Right lobe of liver (tissue), 6 donors: Measurements from ENCODE around the gene MIAT. TPM values are rescaled to one million over a fixed set of nuclear protein-coding genes. Genes with fewer than 3 reads are reported as not detected.

Experiments used
- ATAC-seq, 4 donors: fragments of 200-7000 bp; cut with Tn5 transposase; one replicate each; pipeline ENCODE4 v1.9.1; 2020; ENCODE audit warnings: mild to moderate bottlenecking in 4 of 4, moderate library complexity in 4 of 4
- DNase-seq, 3 donors: peaks; one replicate each; pipeline ENCODE4 v3.0.0-alpha.2; 2020
- H3K27ac ChIP-seq, 3 donors: fragments of 200-600 bp; one replicate each; pipeline ENCODE4 v1.8.0; 2022
- H3K27me3 ChIP-seq, 2 donors: fragments of 200-600 bp; one replicate each; pipeline ENCODE4 v1.8.0; 2022
- H3K36me3 ChIP-seq, 4 donors: fragments of 200-600 bp; sonication (generic) in 1 of 4; one replicate each; pipeline versions ENCODE4 v1.5.1 to v1.8.0; 2017 to 2022; ENCODE audit warnings: control low read depth in 1 of 4
- H3K4me1 ChIP-seq, 4 donors: fragments of 200-600 bp; sonication (generic) in 1 of 4; one replicate each; pipeline versions ENCODE4 v1.5.1 to v1.8.0; 2017 to 2022; ENCODE audit warnings: control low read depth in 1 of 4
- H3K4me3 ChIP-seq, 3 donors: fragments of 200-600 bp; one replicate each; pipeline ENCODE4 v1.8.0; 2022
- H3K9me3 ChIP-seq, 4 donors: fragments of 200-600 bp; sonication (generic) in 1 of 4; one replicate each; pipeline versions ENCODE4 v1.5.1 to v1.8.0; 2017 to 2022; ENCODE audit warnings: control low read depth in 1 of 4
- POLR2A ChIP-seq: fragments of 450-650 bp; IDR thresholded peaks from one replicate; pipeline ENCODE4 v1.6.1; 2017; ENCODE audit warnings: antibody characterized with exemption, mild to moderate bottlenecking
- WGBS: methylation state at CpG from one replicate; pipeline ENCODE4 v1.1.6; 2018; ENCODE audit warnings: low coverage, low lambda C conversion rate; ENCODE audit not compliant: insufficient coverage; ENCODE audit errors: missing lambda C conversion rate; 5-methylcytosine and 5-hydroxymethylcytosine counted together
- intact Hi-C, 2 donors: fragments of 100-400 bp; cut with DNase I; formaldehyde crosslinking; loops; one replicate each; pipeline versions ENCODE4 v1.11.2 to v1.14.1; 2022
- total RNA-seq, 6 experiments: library from RNA; depleted of rRNA in 2 of 6; stranded (reverse); fragments of >200 nt in 2 of 6; fragmentation: NEBNext Ultra II Directional in 3 of 6; extraction: Animal tissue kit (Norgen Biotek cat#: 25700) in 3 of 6; gene quantifications; one replicate each; pipeline versions ENCODE4 v1.1.0 to v1.2.4, GENCODE V29; 2016 to 2023
- TF ChIP-seq, protein P1 (sequence below), 4 donors: fragments of 200-600 bp in 3 of 4; fragments of 450-650 bp in 1 of 4; IDR thresholded peaks; one replicate each; pipeline versions ENCODE4 v1.5.1 to v1.8.0; 2016 to 2022; ENCODE audit warnings: antibody characterized with exemption in 4 of 4, mild to moderate bottlenecking in 2 of 4
- donor health status: DM: no; HTN: yes; CAD: no.
- donor health status: DM: no; HTN: no; CAD: no.
- donor health status: DM: no; HTN: no; CAD: no.
- donor health status: DM: no; HTN: yes; CAD: no.
- donor health status: DM: no; HTN: yes; CAD: no.

MIAT gene
- total RNA-seq, 6 experiments from 2014 or later = 0.19 to 3.2 (median 0.47) TPM

DNA sequence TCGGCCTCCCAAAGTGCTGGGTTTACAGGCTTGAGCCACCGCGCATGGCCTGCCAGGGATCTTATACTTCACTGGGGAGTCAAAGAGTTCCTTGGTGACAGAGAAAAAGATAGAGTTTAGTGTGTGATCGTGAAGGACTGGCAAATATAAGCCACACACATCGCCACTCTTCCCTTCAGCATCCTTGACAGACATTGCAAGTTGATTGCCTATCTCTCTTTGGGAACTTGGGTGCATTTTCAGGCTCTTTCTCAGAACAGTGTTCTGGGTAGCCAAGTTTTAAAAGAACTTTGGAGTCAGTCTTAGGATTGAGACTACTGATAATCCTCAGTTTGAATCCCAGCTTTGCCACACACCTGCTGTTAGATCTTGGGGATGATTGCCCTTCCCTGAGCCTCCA, 19.8 kb downstream of the MIAT start:
- TF ChIP-seq, protein P1, sequence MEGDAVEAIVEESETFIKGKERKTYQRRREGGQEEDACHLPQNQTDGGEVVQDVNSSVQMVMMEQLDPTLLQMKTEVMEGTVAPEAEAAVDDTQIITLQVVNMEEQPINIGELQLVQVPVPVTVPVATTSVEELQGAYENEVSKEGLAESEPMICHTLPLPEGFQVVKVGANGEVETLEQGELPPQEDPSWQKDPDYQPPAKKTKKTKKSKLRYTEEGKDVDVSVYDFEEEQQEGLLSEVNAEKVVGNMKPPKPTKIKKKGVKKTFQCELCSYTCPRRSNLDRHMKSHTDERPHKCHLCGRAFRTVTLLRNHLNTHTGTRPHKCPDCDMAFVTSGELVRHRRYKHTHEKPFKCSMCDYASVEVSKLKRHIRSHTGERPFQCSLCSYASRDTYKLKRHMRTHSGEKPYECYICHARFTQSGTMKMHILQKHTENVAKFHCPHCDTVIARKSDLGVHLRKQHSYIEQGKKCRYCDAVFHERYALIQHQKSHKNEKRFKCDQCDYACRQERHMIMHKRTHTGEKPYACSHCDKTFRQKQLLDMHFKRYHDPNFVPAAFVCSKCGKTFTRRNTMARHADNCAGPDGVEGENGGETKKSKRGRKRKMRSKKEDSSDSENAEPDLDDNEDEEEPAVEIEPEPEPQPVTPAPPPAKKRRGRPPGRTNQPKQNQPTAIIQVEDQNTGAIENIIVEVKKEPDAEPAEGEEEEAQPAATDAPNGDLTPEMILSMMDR (IDR thresholded peaks at IDR 0.05) = no peak
- no peak for TF ChIP-seq POLR2A
- Histone ChIP-seq H3K4me1 (peaks cover 0 to 12% (median 2%) of the 10 kb centered on the region in 4 donors), H3K27ac (no peak overlapping the region), H3K27me3 (no peaks in the 10 kb centered on the region), H3K36me3 (peaks cover 0 to 6% (median 2%) of the 10 kb centered on the region in 4 donors), H3K9me3 (no peaks in the 10 kb centered on the region), H3K4me3 (no peak overlapping the region)
- ATAC-seq = no peak
- no peak for DNase-seq
- WGBS = 84% methylated on average over 5 of the region's 5 CpGs
- intact Hi-C loops = no loop called here

- H3K36me3 ChIP-seq = peaks cover 0 to 6% (median 2%) of the 10 kb centered on the region in 4 donors
- no peaks in the 10 kb centered on the region for H3K27me3 ChIP-seq
- ATAC-seq (peak; percentile 96 to 99 (median 96)), DNase-seq (peak; percentile 50 to 67 (median 67))
- peaks cover 0 to 4% (median 0%) of the 10 kb centered on the region in 4 donors for H3K4me1 ChIP-seq
- 34% methylated on average over 5 of the region's 9 CpGs for WGBS
- H3K27ac ChIP-seq = no peak overlapping the region
- intact Hi-C loops = no loop called here
- H3K4me3 ChIP-seq = no peak overlapping the region
- TF ChIP-seq, protein P1 (IDR thresholded peaks at IDR 0.05) = peak; percentile 83 to 93 (median 92)
- no peak for TF ChIP-seq POLR2A
- H3K9me3 ChIP-seq = no peaks in the 10 kb centered on the region
These were observed 21.7 kb downstream of the MIAT start for GRCh38 chr22:26679003-26679629.

DNA sequence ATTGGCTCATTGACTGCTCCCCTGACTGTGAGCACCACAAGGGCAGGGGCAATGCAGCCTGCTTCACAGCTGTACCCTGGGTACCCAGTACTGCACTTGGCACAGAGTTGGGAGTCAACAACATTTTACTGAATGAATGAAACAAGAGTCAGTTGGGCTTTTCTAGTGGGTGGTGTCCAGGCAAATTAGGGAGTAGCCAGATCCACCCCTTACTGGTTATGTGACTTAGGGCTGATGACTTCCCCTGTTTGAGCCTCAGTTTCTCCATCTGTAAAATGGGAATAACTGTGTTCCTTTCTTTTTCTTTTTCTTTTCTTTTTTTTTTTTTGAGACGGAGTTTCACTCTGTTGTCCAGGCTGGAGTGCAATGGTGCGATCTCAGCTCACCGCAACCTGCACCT, 23.1 kb downstream of the MIAT start:
- DNase-seq (no peak), ATAC-seq (no peak)
- Histone ChIP-seq H3K9me3 (no peaks in the 10 kb centered on the region), H3K4me3 (no peak overlapping the region), H3K36me3 (peaks cover 0 to 6% (median 2%) of the 10 kb centered on the region in 4 donors), H3K27ac (no peak overlapping the region), H3K4me1 (no peaks in the 10 kb centered on the region), H3K27me3 (no peaks in the 10 kb centered on the region)
- TF ChIP-seq, protein P1 (IDR thresholded peaks at IDR 0.05) = no peak
- no peak for TF ChIP-seq POLR2A
- intact Hi-C loops = no loop called here
- whole genome bisulfite sequencing = 100% methylated on average over 1 of the region's 3 CpGs

DNA sequence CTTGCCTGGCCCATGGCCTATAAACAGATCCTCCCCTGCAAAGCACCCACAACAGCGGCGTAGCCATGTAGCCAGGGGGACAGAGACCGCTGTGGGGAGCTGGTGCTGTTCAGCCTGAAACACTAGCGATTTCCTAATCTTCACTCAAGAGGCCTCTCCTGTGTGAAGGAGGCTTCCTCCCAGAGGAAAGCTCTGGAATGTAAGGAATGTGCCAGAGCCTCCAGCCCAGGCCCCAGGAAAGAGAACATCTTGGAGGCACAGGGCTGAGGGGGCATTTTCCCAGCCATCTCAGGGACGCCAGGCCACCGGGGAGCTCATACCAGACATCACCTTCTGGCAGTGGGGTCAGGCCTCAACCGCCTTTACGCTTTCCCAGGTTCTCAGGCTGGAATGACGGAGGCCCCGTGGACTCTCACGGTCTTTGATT, 24.0 kb downstream of the MIAT start:
- Histone ChIP-seq H3K27me3 (no peaks in the 10 kb centered on the region), H3K4me3 (no peak overlapping the region), H3K9me3 (no peaks in the 10 kb centered on the region), H3K27ac (no peak overlapping the region), H3K36me3 (peaks cover 0 to 6% (median 2%) of the 10 kb centered on the region in 4 donors), H3K4me1 (no peaks in the 10 kb centered on the region)
- ATAC-seq (no peak), DNase-seq (no peak)
- WGBS = 93% methylated on average over 9 of the region's 11 CpGs
- TF ChIP-seq, protein P1 (IDR thresholded peaks at IDR 0.05) = no peak
- no peak for TF ChIP-seq POLR2A
- intact Hi-C loops = no loop called here
